Heart right ventricle (tissue), 16 donors: ENCODE measurements around the gene GALNT13. TPM values are rescaled to one million over a fixed set of nuclear protein-coding genes. Genes with fewer than 3 reads are reported as not detected.

Experiments
- ATAC-seq, 8 donors: fragments of 200-7000 bp; cut with Tn5 transposase; one replicate each; pipeline ENCODE4 v1.9.1; 2020; ENCODE audit warnings: mild to moderate bottlenecking in 8 of 8, moderate library complexity in 8 of 8, moderate number of reproducible peaks in 1 of 8
- DNase-seq, 2 donors: peaks; one replicate each; pipeline ENCODE4 v3.0.0-alpha.2; 2020
- H3K27ac ChIP-seq, 10 donors: fragments of 200-600 bp; sonication (generic) in 2 of 10; one replicate each; pipeline versions ENCODE4 v1.5.0 to v1.8.0; 2020 to 2022; ENCODE audit warnings: mild to moderate bottlenecking in 3 of 10
- H3K27me3 ChIP-seq, 7 donors: fragments of 200-600 bp; one replicate each; pipeline ENCODE4 v1.8.0; 2021 to 2022; ENCODE audit warnings: mild to moderate bottlenecking in 2 of 7
- H3K36me3 ChIP-seq, 9 donors: fragments of 200-600 bp; sonication (generic) in 1 of 9; one replicate each; pipeline versions ENCODE4 v1.5.0 to v1.8.0; 2020 to 2022; ENCODE audit warnings: mild to moderate bottlenecking in 2 of 9
- H3K4me1 ChIP-seq, 9 donors: fragments of 200-600 bp; sonication (generic) in 1 of 9; one replicate each; pipeline versions ENCODE4 v1.5.0 to v1.8.0; 2020 to 2022; ENCODE audit warnings: mild to moderate bottlenecking in 4 of 9
- H3K4me3 ChIP-seq, 10 donors: fragments of 200-600 bp; sonication (generic) in 2 of 10; one replicate each; pipeline versions ENCODE4 v1.5.0 to v1.8.0; 2020 to 2022; ENCODE audit warnings: mild to moderate bottlenecking in 7 of 10, moderate library complexity in 2 of 10
- H3K9me3 ChIP-seq, 11 donors: fragments of 200-600 bp in 10 of 11; sonication (generic) in 2 of 11; one replicate each; pipeline versions ENCODE4 v1.5.0 to v1.8.0; 2013 to 2022; ENCODE audit warnings: mild to moderate bottlenecking in 2 of 11, control low read depth in 1 of 11, moderate library complexity in 1 of 11
- CTCF ChIP-seq, 9 donors: fragments of 200-600 bp; sonication (generic) in 2 of 9; IDR thresholded peaks; one replicate each; pipeline versions ENCODE4 v1.5.0 to v1.8.0; 2021 to 2022; ENCODE audit warnings: antibody characterized with exemption in 9 of 9, mild to moderate bottlenecking in 5 of 9, moderate library complexity in 1 of 9
- WGBS, 2 donors: extraction: QIAGEN DNeasy Blood & Tissue Kit; methylation state at CpG; one replicate each; pipeline ENCODE4 v1.1.7; 2013; ENCODE audit warnings: inconsistent platforms in 1 of 2; 5-methylcytosine and 5-hydroxymethylcytosine counted together
- intact Hi-C, 10 donors: fragments of 100-400 bp; cut with DNase I; formaldehyde crosslinking; loops; one replicate each; pipeline versions ENCODE4 v1.11.1 to v1.14.2; 2022
- polyA plus RNA-seq, 2 donors: library from polyadenylated mRNA; stranded (reverse); fragments of 200-250 nt; gene quantifications; one replicate each; pipeline ENCODE4 v1.2.3, GENCODE V29; 2013
- total RNA-seq, 10 donors: library from RNA; stranded (reverse); fragmentation: NEBNext Ultra II Directional in 3 of 10; extraction: Animal tissue kit (Norgen Biotek cat#: 25700) in 3 of 10; gene quantifications; one replicate each; pipeline versions ENCODE4 v1.2.1 to v1.2.4, GENCODE V29; 2021 to 2023
- donor health status: Arrhythmogenic right ventricular cardiomyopathy.
- donor health status: ischemic (EF 13 %, LVEDD 7.1; RV severe dilation, severe dysfunction).
- donor health status: healthy with polysubstance abuse.
- donor health status: DM: no; HTN: yes; CAD: no.
- donor health status: DM: no; HTN: no; CAD: no.
- donor health status: ischemic (EF 25% LVEDD 6.9; RV normal size, moderate dysfunction).
- donor health status: ischemic (EF 25% LVEDD 5.7; RV mildly dilated, moderate dysfunction).
- donor health status: healthy.
- donor health status: DM: yes; HTN: yes; CAD: no.
- donor health status: Ischemic cardiomyopathy.
- donor health status: ischemic (EF 35%, LVEDD 5.7; RV mildly dilated, moderate dysfunction).
- donor health status: nonischemic (EF 11% LVEDD 7.7; RV severe dilation, severe dysfunction).
- donor health status: DM: yes; HTN: yes; CAD: no.
- donor health status: PGD.
- donor health status: ischemic (EF 29% LVEDD 5.4; RV normal size, mild dysfunction).
- donor health status: nonischemic (EF 23%, LVEDD 6.1; RV moderate dilation, normal function).

Gene GALNT13
- total and polyA plus RNA-seq, 12 donors, result 0.01 to 0.30 (median 0.05) TPM; not detected in 9

- no peaks in the 10 kb centered on the region for H3K27me3 ChIP-seq
- TF ChIP-seq CTCF (IDR thresholded peaks at IDR 0.05), result no peak
- 85 to 94% methylated on average over 2 of the region's 2 CpGs for WGBS, 2 donors
- H3K36me3 ChIP-seq, result no peaks in the 10 kb centered on the region
- no peak overlapping the region for H3K27ac ChIP-seq
- H3K4me3 ChIP-seq, result no peak overlapping the region
- peaks cover 0 to 2% (median 0%) of the 10 kb centered on the region in 11 donors for H3K9me3 ChIP-seq
- ATAC-seq, result no peak
- intact Hi-C loops, result no loop called here
- DNase-seq, result no peak
- H3K4me1 ChIP-seq, result no peaks in the 10 kb centered on the region
These were observed 270.8 kb downstream of the GALNT13 start for GRCh38 chr2:154142480-154142879.

GRCh38 chr2:154143105-154143504, 271.4 kb downstream of the GALNT13 start:
- no peak for ATAC-seq
- 83 to 85% methylated on average over 4 of the region's 4 CpGs for WGBS, 2 donors
- no peak overlapping the region for H3K27ac ChIP-seq

GRCh38 chr2:154158101-154158500, 286.4 kb downstream of the GALNT13 start:
- Histone ChIP-seq H3K9me3 (peaks cover 0 to 14% (median 0%) of the 10 kb centered on the region in 11 donors), H3K27me3 (no peaks in the 10 kb centered on the region), H3K27ac (no peak overlapping the region), H3K4me3 (no peak overlapping the region), H3K36me3 (no peaks in the 10 kb centered on the region), H3K4me1 (no peaks in the 10 kb centered on the region)
- ATAC-seq, result no peak
- intact Hi-C loops, result no loop called here
- DNase-seq, result no peak
- TF ChIP-seq CTCF (IDR thresholded peaks at IDR 0.05), result no peak
- WGBS, 2 donors, result 52 to 57% methylated on average over 2 of the region's 2 CpGs

More at GRCh38 chr2:154143105-154143504, 271.4 kb downstream of the GALNT13 start:
- intact Hi-C loops, result no loop called here
- Histone ChIP-seq H3K27me3 (no peaks in the 10 kb centered on the region), H3K4me3 (no peak overlapping the region), H3K36me3 (no peaks in the 10 kb centered on the region), H3K9me3 (peaks cover 0 to 2% (median 0%) of the 10 kb centered on the region in 11 donors), H3K4me1 (no peaks in the 10 kb centered on the region)
- no peak for TF ChIP-seq CTCF (IDR thresholded peaks at IDR 0.05)
- DNase-seq, result no peak

GRCh38 chr2:154161286-154161685, 289.6 kb downstream of the GALNT13 start:
- peaks cover 0 to 3% (median 0%) of the 10 kb centered on the region in 11 donors for H3K9me3 ChIP-seq
- H3K36me3 ChIP-seq, result no peaks in the 10 kb centered on the region
- DNase-seq (no peak), ATAC-seq (no peak)
- H3K27me3 ChIP-seq, result no peaks in the 10 kb centered on the region
- TF ChIP-seq CTCF (IDR thresholded peaks at IDR 0.05), result no peak
- intact Hi-C loops, result loop anchor here in 1 of 10 donors (5.0 kb wide), 1 partner anchor 236 kb away; no protein-coding TSS in a partner anchor
- WGBS, 2 donors, result 80 to 82% methylated on average over 2 of the region's 2 CpGs
- H3K27ac ChIP-seq, result no peak overlapping the region
- no peaks in the 10 kb centered on the region for H3K4me1 ChIP-seq
- H3K4me3 ChIP-seq, result no peak overlapping the region
